Chondrocyte (in vitro differentiated cells): Measurements from ENCODE around the gene NAA40. TPM values are rescaled to one million over a fixed set of nuclear protein-coding genes. Genes with fewer than 3 reads are reported as not detected.

Experiments used
- DNase-seq: peaks from one replicate; pipeline ENCODE4 v3.0.0; 2021; ENCODE audit warnings: mixed read lengths, low spot score
- H3K27ac Mint-ChIP-seq: one replicate; pipeline ENCODE4 v1.8.0; 2021; ENCODE audit warnings: mild to moderate bottlenecking, moderate library complexity, mixed read lengths; ENCODE audit not compliant: unreplicated experiment
- H3K27me3 Mint-ChIP-seq: 2 replicates; pipeline ENCODE4 v1.8.0; 2021; ENCODE audit warnings: low read depth, mixed read lengths
- H3K36me3 Mint-ChIP-seq: 2 replicates; pipeline ENCODE4 v1.8.0; 2021; ENCODE audit warnings: low read depth, mixed read lengths
- H3K4me1 Mint-ChIP-seq: 2 replicates; pipeline ENCODE4 v1.8.0; 2021; ENCODE audit warnings: low read depth, mild to moderate bottlenecking, mixed read lengths
- H3K4me3 Mint-ChIP-seq: one replicate; pipeline ENCODE4 v1.8.0; 2021; ENCODE audit warnings: mild to moderate bottlenecking, moderate library complexity, mixed read lengths; ENCODE audit not compliant: unreplicated experiment
- H3K9me3 Mint-ChIP-seq: 2 replicates; pipeline ENCODE4 v1.8.0; 2021; ENCODE audit warnings: low read depth, mixed read lengths
- total RNA-seq: library from RNA; stranded (reverse); gene quantifications from 3 replicates; pipeline ENCODE4 v1.2.1, GENCODE V29; 2021
- TF ChIP-seq, protein P1 (sequence below): fragments of 200-600 bp; sonication (generic); IDR thresholded peaks from 2 replicates; pipeline ENCODE4 v1.5.0; 2021; ENCODE audit warnings: antibody characterized with exemption, mild to moderate bottlenecking, moderate library complexity

NAA40 gene
- total RNA-seq, 1 donor from 2014 or later = 17.7 TPM

DNA sequence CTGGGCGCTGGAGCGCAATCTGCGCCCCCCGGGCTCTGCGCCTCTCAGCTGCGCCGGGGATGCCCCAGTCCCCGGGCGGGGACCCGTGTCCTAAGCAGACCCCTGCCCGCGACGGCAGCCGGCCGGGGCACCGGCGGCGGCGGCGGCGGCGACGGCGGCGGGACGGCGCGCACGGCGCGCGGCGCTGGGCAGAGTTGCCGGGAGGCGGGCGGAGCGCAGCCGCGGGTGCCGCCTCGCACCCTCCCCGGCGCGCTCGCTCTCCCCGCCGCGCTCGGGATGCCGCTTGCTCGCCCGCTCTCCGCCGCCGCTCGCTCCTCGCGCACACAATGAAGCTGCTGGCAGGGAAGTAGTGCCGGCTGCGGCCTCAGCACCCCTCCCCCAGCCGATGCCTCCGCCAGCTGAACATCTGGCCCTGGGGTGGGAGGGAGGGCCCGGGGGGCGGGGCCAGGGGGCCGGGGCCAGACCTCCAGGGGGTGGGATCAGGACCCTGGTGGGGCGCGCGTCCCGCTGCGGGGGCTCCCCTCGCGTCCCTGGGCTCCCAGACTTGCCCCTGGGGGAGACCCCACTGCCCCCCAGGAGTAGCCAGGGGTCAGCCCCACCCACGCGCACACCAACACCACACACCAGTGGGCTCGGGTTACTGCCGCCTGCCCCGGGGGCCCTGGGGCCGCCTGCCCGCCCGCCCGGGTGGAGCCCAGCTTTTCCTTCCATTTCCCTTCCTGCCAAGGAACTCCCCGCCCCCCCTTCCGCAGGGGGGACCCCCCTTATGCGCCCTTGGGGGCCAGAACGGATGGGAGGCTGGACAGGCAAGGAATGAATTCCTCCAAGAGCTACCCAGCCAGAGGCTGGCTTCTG lies 21.7 kb upstream of the NAA40 start, which contains the start of gene RCOR2:
Gene RCOR2, minus strand, starts transcription at position 328 of the 855 bp plus-strand sequence. CDS start 708 bp downstream, outside the sequence.
- H3K36me3 Mint-ChIP-seq = no peaks in the 10 kb centered on the region
- H3K4me3 Mint-ChIP-seq = peak within 1 kb of the TSS; percentile 74
- peak within 1 kb of the TSS; percentile 17 for H3K27ac Mint-ChIP-seq
- H3K4me1 Mint-ChIP-seq = peaks cover 18% of the 10 kb centered on the region
- DNase-seq = no peak
- H3K9me3 Mint-ChIP-seq = no peaks in the 10 kb centered on the region
- H3K27me3 Mint-ChIP-seq = no peaks in the 10 kb centered on the region
- TF ChIP-seq, protein P1, sequence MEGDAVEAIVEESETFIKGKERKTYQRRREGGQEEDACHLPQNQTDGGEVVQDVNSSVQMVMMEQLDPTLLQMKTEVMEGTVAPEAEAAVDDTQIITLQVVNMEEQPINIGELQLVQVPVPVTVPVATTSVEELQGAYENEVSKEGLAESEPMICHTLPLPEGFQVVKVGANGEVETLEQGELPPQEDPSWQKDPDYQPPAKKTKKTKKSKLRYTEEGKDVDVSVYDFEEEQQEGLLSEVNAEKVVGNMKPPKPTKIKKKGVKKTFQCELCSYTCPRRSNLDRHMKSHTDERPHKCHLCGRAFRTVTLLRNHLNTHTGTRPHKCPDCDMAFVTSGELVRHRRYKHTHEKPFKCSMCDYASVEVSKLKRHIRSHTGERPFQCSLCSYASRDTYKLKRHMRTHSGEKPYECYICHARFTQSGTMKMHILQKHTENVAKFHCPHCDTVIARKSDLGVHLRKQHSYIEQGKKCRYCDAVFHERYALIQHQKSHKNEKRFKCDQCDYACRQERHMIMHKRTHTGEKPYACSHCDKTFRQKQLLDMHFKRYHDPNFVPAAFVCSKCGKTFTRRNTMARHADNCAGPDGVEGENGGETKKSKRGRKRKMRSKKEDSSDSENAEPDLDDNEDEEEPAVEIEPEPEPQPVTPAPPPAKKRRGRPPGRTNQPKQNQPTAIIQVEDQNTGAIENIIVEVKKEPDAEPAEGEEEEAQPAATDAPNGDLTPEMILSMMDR = no peak

DNA sequence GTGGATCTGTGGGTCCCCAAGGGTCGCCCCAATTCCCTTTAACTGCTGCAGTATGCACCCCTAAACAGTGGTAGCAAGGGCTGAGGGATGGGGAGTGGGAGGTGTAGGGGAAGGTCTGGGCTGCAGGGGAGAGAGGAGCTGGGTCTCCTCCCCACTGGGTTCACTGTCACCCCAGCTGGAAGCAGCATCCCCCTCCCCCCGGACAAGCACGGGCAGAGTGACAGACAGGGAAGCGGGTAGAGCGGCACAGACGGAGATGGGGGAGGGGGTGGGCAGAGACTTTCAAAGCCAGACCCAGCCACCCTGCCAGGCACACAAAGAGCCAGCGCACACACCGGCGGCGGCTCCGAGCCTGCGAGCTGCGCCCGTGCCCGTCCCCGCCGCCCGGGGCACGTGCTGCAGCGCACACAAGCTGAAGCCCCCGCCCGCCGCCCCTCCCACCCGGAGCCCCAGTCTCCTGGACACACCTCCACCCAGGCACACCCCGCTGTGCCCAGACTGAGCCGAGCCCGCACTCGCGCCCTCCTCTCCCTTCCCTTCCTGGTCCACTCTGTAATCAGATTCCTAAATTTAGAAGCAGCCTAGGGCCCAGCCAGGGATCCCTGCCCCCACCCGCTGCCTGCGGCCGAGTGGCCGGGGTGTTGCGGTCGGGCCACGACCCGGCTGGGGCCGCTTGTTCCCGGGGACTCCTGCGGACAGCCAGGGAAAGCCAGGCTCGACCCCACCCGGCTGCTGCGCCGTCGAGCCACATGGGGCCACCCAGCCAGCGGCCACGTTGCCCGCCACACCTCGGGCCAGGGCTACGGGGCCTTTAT lies 20.9 kb upstream of the NAA40 start:
- peaks cover 18% of the 10 kb centered on the region for H3K4me1 Mint-ChIP-seq
- TF ChIP-seq, protein P1 = no peak
- no peaks in the 10 kb centered on the region for H3K36me3 Mint-ChIP-seq
- DNase-seq = no peak
- H3K27me3 Mint-ChIP-seq = no peaks in the 10 kb centered on the region
- H3K4me3 Mint-ChIP-seq = peak overlapping the region; percentile 67
- H3K27ac Mint-ChIP-seq = peak overlapping the region; percentile 17
- no peaks in the 10 kb centered on the region for H3K9me3 Mint-ChIP-seq

DNA sequence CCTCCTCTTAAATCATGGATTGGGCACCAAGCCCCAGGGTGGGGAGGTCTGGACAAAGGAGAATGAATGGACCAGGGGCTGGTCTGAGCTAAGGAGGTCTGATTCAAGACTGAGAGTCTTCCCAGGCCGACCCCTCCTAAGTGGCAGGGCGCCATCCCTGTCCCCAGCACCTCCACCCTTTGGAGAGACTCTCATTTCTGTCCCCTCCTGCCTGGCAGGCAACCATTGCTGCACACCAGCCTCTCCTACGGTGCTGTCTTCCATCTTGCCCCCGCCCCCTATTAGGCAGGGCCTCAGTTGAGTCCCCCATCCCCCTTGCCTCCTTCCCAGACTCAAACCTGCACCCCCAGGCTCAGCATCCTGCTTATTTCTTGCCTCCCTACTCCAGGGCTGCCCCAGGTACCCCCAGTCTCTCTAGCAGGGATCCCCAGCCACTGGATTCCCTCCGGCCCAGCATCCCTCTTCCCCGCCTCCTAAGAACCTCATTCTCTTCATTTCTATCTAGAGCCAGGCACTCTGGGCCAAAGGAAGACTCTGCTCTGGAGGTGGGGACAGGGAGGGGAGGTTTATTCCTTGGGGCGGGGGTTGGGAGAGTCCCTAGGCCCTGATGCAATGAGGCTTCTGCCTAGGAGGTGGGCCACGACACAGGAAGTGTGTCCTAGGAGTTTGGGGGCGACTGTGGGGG lies 20.2 kb upstream of the NAA40 start:
- Mint-ChIP-seq H3K27me3 (no peaks in the 10 kb centered on the region), H3K9me3 (no peaks in the 10 kb centered on the region), H3K27ac (peak overlapping the region; percentile 54), H3K4me3 (no peak overlapping the region), H3K4me1 (peaks cover 18% of the 10 kb centered on the region), H3K36me3 (no peaks in the 10 kb centered on the region)
- TF ChIP-seq, protein P1 = no peak
- DNase-seq = no peak

DNA sequence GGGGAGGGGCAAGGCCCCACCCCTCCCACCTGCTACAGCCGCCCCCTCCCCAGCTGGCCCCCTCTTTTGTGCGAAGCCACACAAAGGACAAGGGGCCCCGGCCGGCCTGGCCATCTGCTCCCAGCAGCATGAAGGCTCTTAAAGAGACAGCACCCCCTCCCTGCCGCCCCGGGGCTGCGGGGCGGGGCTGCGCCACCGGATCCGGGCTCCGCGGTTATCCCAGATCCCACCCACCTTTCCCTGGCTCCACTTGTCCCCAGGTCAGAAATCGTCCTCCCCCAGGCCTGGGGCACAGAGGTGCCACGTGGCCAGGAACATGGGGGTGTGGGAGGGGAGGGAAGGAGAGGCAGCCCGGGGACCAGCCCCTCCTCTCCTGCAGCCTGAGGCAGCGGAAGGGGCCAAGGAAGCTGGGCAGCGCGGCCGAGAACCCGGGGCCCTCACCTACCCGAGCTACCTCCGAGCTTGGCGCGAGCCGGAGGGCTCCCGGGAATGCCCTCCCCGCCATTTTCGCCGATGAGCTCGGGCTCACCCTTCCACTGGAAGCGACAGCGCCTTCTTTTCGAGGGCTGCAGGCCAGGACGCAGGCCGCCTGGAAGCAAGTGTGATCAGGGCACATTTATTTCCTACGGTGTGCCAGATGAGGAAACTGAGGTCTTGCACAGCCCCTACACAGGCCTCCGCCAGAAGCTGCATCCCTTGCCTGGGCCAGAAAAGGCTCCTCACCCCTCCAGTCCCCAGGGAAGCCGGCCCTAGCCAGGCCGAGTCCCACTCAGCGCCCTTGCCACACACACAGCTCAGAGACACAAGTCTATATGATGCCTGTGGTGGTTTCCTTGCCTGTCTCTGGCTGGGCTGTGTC lies 19.3 kb upstream of the NAA40 start:
- Mint-ChIP-seq H3K9me3 (no peaks in the 10 kb centered on the region), H3K27me3 (no peaks in the 10 kb centered on the region), H3K36me3 (no peaks in the 10 kb centered on the region), H3K4me1 (peaks cover 18% of the 10 kb centered on the region), H3K27ac (no peak overlapping the region), H3K4me3 (no peak overlapping the region)
- TF ChIP-seq, protein P1 = no peak
- DNase-seq = no peak
